ENCODE measurements around the gene PXDC1.
"Not testable (repeated sequence)": the region's sequence is repeated elsewhere in the genome, so short reads cannot be mapped to it uniquely, and the experiment has no call there.

DNA sequence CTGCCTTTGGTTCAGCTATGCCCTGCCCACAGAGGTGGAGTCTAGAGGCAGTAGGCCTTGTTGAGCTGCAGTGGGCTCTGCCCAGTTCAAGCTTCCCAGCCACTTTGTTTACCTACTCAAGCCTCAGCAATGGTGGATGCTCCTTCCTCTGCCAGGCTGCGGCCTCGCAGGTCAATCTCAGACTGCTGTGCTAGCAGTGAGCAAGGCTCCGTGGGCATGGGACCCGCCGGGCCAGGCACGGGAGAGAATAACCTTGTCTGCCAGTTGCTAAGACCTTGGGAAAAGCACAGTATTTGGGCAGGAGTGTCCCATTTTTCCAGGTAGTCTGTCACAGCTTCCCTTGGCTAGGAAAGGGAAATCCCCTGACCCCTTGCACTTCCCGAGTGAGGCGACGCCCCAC, 73.8 kb downstream of the PXDC1 start:
- TF ChIP-seq, protein P1, sequence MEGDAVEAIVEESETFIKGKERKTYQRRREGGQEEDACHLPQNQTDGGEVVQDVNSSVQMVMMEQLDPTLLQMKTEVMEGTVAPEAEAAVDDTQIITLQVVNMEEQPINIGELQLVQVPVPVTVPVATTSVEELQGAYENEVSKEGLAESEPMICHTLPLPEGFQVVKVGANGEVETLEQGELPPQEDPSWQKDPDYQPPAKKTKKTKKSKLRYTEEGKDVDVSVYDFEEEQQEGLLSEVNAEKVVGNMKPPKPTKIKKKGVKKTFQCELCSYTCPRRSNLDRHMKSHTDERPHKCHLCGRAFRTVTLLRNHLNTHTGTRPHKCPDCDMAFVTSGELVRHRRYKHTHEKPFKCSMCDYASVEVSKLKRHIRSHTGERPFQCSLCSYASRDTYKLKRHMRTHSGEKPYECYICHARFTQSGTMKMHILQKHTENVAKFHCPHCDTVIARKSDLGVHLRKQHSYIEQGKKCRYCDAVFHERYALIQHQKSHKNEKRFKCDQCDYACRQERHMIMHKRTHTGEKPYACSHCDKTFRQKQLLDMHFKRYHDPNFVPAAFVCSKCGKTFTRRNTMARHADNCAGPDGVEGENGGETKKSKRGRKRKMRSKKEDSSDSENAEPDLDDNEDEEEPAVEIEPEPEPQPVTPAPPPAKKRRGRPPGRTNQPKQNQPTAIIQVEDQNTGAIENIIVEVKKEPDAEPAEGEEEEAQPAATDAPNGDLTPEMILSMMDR (IDR thresholded peaks at IDR 0.05) = not testable (repeated sequence)
- TF ChIP-seq POLR2A, EP300, POLR2AphosphoS5 (IDR thresholded peaks at IDR 0.05): not testable (repeated sequence)

Measured in stomach (tissue), 4 donors.